Left kidney (tissue), 8 donors: ENCODE measurements around the gene DHDDS. TPM values are rescaled to one million over a fixed set of nuclear protein-coding genes. Genes with fewer than 3 reads are reported as not detected.
"Not testable (repeated sequence)": the region's sequence is repeated elsewhere in the genome, so short reads cannot be mapped to it uniquely, and the experiment has no call there.

ENCODE experiments used
- DNase-seq: peaks from one replicate; pipeline ENCODE4 v3.0.0-alpha.2; 2013
- long read RNA-seq, 8 donors: transcript quantifications; one replicate each; lab custom pipeline, GENCODE V29; 2026
- polyA plus RNA-seq: library from polyadenylated mRNA; unstranded; fragments of 120-200 nt; gene quantifications from one replicate; pipeline ENCODE4 v1.2.1, GENCODE V29; 2013; ENCODE audit not compliant: insufficient read length

DHDDS gene, protein sequence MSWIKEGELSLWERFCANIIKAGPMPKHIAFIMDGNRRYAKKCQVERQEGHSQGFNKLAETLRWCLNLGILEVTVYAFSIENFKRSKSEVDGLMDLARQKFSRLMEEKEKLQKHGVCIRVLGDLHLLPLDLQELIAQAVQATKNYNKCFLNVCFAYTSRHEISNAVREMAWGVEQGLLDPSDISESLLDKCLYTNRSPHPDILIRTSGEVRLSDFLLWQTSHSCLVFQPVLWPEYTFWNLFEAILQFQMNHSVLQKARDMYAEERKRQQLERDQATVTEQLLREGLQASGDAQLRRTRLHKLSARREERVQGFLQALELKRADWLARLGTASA
- polyA plus RNA-seq = 43.2 TPM
- long read RNA-seq, donor 1, partial matches to known transcripts = 6 of 12 reads
- long read RNA-seq, donor 1, other reads (novel, unspliced or antisense) = 0 of 12 reads
- long read RNA-seq, donor 2, partial matches to known transcripts = 0 of 3 reads
- long read RNA-seq, donor 2, other reads (novel, unspliced or antisense) = 0 of 3 reads
- long read RNA-seq, donor 3, partial matches to known transcripts = 0 of 4 reads
- long read RNA-seq, donor 3, other reads (novel, unspliced or antisense) = 0 of 4 reads
- long read RNA-seq, donor 4 = 0 reads
- long read RNA-seq, donor 5, partial matches to known transcripts = 0 of 4 reads
- long read RNA-seq, donor 5, other reads (novel, unspliced or antisense) = 0 of 4 reads
- long read RNA-seq, donor 6, partial matches to known transcripts = 0 of 4 reads
- long read RNA-seq, donor 6, other reads (novel, unspliced or antisense) = 0 of 4 reads
- long read RNA-seq, donor 7, partial matches to known transcripts = 0 of 7 reads
- long read RNA-seq, donor 7, other reads (novel, unspliced or antisense) = 0 of 7 reads
- long read RNA-seq, donor 8, partial matches to known transcripts = 0 of 1 reads
- long read RNA-seq, donor 8, other reads (novel, unspliced or antisense) = 0 of 1 reads

DNA sequence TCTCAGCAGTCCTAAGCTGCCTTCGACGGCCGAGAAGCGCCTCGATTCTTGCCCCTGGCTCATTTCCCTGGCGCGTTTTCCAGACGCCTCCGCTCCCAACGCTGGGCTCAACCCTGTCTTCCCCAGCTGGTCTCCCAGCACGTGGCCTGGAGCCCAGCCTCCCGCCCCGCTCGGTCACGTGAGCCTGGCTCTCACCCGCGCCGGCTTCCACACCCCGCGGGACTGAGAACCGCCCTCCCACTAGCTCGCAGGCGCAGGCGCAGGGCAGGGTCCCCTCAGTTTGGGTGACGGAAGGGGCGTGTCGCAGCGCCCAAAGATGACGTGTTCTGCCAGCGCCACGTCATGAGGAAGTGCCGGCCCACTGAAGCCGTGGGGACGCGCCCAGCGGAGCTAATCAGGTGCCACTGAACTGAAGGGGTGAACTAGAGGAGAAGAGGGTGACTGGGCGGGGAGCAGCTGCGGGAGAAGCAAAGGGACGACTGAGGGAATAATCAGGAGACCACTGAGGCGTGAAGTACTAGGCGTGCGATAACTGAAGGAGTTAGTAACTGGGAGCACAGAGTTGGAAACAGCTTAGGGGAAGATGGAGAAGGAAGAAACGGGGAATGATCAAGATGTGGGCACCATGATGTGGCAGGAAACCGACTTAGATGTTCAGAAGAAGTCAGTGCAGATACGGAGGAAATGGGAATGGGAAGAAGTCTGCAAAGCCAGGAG lies at the start of gene DHDDS:
TSS of gene DHDDS (plus strand) at position 343 of the 717 bp plus-strand sequence. CDS start 625 bp downstream, outside the sequence.
- peak; percentile 97 for DNase-seq

DNA sequence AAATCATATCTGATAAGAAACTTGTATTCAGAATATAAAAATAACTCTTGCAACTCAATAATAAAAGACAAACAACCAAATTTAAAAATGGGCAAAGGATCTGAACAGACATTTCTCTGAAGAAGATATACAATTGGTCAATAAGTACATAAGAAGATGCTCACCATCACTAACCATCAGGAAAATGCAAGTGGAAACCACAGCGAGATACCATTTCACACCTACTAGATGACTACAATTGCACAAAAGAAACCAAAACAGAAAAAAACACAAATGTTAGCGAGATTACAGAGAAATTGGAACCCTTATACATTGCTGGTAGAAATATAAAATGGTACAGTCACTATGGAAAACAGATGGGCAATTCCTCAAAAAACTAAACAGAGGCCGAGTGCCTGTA lies 48.0 kb upstream of the DHDDS start:
- no peak for DNase-seq

DNA sequence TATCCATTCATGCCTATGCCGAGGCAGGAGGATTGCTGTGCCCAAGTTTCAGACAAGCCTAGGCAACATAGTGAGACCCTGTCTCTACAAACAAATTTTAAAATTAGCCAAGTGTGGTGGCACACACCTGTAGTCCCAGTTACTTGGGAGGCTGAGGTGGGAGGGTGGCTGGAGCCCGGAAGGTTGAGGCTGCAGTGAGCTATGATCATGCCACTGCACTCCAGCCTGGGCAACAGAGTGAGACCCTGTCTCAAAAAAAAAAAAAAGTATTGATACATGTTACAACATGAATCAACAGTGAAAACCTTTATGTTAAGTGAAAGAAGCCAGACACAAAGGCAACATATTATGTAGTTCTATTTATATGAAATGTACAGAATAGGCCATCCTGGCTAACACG lies 47.1 kb upstream of the DHDDS start:
- not testable (repeated sequence) for DNase-seq

DNA sequence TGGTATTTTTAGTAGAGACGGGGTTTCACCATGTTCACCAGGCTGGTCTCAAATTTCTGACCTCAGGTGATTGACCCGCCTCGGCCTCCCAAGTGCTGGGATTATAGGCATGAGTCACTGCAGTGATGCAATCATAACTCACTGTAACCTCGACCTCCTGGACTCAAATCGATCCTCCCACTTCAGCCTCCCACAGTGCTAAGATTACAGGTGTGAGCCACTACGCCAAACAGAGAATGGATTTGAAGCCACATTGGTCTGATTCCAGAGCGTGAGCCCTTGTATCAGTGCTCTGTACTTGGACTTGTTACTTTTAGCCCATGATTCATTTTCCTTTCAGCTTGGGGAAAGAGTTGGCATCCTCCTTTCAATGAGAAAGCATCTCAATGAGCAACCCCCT lies 44.7 kb upstream of the DHDDS start:
- no peak for DNase-seq

DNA sequence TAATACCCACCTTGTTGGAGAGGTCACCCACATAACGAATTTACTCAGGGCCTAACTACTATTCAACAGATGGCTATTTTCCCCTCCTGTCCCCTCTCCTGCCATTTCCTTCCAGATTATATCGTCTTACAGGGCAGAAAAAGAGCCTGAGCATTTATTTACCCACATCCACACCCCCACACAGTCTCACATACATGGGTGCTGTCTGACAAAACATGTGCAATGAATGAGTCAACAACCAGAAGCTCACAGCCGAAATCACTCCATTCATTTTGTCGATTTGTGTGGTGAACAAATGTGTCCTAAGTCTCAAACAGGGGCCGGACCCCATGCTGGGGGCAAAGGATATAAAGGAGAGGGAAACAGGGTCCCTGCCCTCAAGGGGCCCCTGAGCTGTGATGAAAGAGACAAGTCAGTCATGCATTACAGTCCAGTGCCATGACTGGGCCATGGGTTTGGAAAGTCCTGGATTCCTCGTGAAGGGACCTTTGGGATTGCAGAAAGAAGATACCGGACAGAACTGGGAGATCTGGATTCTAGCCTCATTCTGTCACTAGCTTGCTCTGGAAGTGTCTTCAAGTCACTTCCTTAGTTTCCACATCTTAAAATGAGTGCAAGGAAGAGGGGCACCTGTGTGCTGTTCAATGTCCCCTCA lies 43.2 kb upstream of the DHDDS start:
- no peak for DNase-seq

DNA sequence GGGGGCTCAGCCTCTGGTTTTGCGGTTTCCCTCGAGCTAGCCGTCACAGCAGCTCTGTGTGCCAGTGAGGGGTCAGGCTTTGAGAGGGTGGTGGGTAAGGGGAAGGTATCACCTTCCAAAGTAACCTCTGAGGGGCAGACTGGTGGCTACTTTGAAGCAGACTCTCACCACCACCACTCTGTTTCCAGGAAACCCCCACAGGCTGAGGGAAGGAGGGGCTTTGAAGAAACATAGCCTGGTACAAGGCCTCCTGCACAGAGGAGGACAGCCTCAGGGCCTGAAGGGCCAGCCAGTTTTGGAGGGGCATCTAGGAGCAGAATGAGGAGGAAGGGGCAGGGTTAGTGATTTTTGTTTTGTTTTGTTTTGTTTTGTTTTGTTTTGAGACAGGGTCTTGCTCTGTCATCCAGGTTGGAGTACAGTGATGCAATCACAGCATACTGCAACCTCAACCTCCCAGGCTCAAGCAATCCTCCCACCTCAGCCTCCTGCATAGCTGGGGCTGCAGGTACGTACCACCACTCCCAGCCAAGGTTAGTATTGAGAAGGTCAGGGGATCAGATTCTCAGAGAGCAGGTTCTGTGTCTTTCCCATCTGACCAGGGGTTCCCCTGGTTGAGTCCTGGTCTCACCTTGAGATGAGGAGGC lies 42.4 kb upstream of the DHDDS start:
- DNase-seq = no peak

DNA sequence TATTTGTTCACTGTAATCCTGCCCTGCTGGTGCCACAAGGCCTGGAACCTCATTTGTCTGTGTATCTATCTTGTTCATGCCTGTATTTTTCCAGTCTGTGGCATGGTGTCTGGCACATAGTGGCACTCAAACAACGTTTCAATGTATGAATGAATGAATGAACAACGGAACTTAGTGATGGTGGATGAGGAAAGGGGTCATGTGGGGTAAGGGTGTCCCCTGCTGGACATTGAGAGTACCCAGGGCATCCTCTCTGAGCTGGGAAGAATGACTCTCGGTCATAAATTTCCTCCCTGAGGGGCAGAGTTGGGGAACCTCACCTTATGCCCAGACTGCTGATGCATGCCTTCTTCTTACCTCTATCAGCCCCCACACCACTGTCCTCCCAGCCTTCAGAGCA lies 40.7 kb upstream of the DHDDS start:
- no peak for DNase-seq

DNA sequence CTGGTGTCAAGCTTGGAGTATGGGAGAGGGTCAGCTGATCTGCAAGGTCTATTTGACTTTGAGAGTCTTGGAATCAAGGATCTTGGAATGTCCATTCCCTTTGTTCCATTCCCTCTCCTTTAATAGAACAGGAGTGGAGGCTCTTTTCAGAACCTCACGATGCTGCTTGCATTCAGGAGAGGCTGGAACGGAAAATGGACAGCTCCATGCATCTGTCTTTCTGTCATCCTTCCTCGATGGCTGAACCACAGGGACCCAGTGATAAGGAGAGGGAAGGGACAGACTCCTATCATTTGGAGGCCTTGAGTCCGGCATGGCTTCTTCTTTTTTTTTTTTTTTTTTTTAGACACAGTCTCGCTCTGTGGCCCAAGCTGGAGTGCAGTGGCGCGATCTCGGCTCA lies 36.4 kb upstream of the DHDDS start:
- no peak for DNase-seq

DNA sequence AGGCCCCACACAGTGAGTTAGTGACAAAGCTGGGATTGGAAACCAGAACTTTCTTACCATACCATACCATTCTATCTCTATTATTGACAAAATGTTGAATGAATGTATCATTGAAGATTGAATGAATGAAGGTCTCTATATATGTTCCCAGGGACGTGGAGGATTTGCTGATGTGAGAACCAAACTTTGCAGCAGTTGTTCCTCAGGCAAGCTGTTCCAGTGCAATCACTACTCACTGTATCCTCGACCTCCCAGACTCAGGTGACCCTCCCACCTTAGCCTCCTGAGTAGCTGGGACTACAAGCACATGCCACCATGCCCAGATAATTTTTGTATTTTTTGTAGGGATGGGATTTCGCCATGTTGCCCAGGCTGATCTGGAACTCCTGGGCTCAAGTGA lies 33.1 kb upstream of the DHDDS start:
- DNase-seq = no peak

DNA sequence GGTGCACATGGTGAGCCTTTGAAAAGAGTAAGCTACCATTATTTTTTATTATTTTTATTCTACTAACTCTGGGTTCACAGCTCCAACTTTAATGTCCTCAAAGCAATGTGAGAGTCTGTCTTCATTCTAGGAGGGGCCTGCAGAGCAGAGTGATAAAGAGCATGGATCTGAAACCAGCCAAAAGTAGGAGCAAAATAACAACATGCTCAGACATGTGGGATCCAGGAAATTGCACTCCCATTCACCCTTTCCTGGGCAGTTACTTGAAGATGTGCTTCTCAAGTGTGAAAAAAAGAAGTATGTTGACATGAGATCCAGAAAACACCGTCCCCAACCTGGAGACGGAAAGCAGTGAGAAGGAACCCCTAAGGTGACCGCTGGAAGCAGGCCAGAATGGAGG lies 30.2 kb upstream of the DHDDS start:
- DNase-seq = no peak

DNA sequence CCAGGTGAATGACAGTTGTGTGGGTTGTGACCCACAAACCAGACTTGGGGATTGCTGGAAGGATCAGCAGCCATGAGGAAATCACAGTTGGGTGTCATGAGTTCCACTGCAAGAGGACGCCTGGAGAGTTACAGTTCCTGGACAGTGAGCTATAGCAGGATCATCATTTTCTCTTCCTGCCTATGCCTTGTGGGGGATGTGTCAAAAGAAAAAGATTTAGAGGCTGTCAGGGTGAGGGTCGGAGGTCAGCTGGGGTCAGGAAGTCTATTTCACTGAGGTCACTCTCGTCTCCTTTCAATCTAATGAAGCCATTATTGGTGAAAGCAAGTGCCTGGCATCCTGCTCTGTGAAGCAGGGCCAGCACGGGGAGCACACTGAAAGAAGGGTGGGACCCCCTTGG lies 28.5 kb upstream of the DHDDS start:
- no peak for DNase-seq

DNA sequence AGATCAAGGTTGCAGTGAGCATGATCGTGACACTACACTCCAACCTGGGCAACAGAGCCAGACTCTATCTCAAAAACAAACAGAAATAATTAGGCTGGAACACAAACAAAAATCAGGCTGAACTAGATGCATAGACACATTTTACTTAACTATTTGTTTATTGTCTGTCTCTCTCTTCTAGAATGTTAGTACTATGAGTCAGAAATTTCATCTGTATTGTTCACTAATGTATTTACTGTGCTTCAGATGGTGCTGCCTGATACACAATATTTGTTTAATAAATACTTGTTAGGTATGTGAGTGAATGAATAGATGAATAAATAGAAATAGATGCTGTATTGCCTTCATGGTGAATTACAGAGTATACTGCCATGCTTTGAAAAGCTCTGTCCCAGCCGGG lies 27.5 kb upstream of the DHDDS start:
- DNase-seq = no peak

DNA sequence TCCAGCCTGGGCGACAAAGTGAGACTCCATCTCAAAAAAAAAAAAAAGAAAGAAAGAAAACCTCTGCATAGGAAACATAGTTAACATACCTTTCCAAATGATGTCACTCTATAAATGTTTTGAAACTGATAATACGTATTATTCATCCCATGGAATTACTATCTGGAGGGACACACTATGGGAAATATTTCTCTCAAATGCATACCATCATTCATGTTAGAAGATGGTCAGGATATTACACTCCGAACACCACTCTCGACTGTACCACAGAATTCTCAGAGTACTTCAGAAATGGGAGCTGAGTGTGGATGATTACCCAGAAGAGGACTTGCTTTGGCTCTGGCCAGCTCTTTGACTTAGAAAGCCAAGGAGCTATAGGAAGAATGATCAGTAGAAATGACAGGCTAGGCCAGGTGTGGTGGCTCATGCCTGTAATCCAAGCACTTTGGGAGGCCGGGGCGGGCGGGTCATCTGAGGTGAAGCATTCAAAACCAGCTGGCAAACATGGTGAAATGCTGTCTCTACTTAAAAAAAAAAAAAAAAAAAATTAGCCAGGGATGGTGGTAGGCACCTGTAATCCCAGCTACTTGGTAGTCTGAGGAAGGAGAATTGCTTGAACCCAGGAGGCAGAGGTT lies 26.7 kb upstream of the DHDDS start:
- no peak for DNase-seq

DNA sequence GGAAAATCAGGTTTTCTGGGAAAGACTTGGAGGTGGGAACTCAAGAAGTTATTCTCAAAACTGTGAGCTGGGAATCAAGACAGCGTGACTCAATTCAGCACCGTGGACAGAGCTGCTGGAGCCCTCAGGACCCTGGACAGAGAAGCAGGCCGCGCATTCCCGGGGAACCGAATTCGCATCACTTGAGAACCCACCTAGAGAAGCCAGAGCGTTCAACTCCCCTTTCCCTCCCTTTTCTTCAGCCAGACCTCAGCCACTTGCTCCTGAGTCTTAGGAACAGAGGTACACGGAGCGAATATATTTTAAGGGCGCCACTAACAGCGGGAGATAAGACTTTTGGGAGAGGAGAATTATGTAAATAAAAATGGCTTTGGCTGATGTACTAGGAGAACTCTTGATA lies 23.5 kb upstream of the DHDDS start:
- DNase-seq = peak; percentile 89

DNA sequence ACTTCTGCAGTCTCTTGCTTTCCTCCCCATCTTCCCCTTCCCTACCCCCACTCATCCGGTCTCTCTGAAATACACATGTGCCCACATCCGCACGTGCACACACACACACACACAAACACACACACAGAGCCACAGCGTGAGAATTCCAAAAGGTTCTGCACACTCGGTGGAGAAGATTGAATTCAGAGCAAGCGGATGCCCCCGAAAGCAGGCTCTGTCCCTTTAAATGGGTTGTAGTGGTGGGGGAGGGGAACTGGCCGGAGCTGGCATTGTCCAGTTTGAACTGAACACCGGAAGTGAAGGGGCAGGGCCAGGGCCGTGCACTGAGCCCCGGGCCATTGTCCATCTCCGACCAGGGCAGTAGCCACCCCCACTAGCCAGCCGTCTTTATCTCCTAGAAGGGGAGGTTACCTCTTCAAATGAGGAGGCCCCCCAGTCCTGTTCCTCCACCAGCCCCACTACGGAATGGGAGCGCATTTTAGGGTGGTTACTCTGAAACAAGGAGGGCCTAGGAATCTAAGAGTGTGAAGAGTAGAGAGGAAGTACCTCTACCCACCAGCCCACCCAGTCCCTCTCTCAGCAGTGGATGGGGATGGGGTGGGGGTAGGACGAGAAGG lies 22.8 kb upstream of the DHDDS start:
- DNase-seq = no peak

DNA sequence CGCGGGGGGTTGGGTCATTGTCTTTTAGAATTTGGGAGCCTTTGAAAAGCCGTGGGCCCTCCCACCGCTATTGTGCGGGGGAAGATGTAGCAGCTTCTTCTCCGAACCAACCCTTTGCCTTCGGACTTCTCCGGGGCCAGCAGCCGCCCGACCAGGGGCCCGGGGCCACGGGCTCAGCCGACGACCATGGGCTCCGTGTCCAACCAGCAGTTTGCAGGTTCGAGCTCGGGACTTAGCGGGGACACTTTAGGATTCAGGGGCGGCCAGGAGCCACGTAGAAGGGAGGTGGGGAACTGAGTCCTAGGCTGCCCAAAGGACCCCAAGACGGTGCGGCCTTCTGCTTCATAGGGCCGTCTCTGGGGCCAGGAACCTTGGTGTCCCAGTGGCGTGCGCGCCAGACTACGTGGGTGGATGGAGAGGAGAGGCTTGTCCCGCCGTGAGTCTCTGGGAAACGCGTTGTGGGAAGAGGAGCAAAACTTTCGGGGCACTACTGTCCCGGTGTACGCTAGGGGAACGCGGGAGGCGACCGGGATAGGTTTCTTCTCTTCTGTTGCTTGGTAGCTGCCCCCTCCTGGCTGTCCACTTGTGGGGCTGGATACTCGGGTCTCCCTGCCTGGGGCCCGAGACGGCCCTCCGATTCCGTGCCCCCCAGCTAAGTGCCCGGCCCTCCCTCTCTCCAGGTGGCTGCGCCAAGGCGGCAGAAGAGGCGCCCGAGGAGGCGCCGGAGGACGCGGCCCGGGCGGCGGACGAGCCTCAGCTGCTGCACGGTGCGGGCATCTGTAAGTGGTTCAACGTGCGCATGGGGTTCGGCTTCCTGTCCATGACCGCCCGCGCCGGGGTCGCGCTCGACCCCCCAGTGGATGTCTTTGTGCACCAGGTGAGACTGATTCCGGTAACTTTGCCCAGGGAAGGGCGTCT lies 21.2 kb upstream of the DHDDS start, which contains the start of gene LIN28A:
TSS of gene LIN28A (plus strand) at position 112 of the 918 bp plus-strand sequence. CDS start at position 187, 75 bp downstream.
- DNase-seq = no peak

DNA sequence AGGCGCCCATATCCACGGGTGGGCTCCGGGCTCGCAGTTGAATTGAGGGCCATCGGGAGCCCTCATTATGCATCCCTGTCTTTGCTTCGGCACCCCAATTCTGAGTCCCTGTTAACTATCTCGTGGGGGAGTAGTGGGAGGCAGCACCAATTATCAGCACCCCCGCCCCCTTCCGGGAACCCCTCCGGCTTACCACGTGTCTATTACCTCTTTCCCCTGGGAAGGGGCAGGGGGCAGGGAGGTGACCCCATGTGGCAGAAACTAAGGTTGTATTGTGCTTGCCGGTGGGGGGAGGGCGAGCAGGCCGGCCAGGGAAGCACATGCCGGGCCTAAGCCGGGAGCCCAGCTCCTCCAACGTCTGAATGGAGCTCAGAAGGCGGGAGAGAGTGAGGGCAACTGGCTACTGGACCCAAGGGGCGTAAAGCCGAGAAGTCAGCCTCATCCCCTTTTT lies 20.5 kb upstream of the DHDDS start:
- DNase-seq = no peak

DNA sequence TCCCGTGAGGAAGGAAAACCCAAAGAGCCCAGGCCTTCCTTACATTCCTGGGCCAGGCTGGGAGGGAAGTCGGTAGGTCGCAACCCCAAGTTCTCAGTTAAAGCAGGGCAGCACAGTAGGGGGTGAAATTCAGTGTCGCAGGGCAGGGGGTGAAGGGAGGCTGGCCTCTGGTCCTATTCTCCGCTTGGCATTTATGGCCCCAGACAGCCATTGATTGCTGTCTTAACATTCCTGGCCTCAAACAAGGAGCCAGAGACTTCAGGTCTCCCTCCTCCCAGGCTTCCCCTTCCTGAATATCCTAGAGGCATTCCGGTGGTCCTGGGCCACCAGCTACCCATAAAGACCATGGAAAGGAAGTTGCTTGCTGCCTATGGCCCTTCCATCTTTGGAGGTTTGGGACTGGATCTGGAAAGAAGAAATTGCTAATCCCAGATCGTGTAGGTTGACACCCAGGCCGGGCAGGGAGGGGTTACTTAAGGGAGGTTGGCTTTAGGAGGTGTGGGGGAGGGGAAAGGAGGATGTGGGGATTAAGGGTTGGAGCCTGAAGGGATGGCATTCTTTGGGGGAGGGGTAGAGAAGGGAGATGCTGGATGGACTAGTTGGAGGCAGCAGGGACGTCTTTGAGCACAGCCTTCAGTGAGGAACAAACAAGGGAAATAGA lies 19.8 kb upstream of the DHDDS start:
- no peak for DNase-seq
